Esophagus muscularis mucosa (tissue), 4 donors: ENCODE data around the gene ARHGEF10L. TPM values are rescaled to one million over a fixed set of nuclear protein-coding genes. Genes with fewer than 3 reads are reported as not detected.
"Not testable (repeated sequence)": the region's sequence is repeated elsewhere in the genome, so short reads cannot be mapped to it uniquely, and the experiment has no call there.

ENCODE experiments used
- DNase-seq: peaks from one replicate; pipeline ENCODE4 v3.0.0-alpha.2; 2017; ENCODE audit errors: extremely low spot score
- H3K27ac ChIP-seq, 4 donors: fragments of 200-600 bp; sonication (generic); replicated peaks in 1 of 4; 1 replicate in 3 of 4; 2 replicates in 1 of 4; pipeline ENCODE4 v1.5.1; 2016 to 2019; ENCODE audit warnings: mild to moderate bottlenecking in 1 of 4
- H3K27me3 ChIP-seq, 4 donors: fragments of 200-600 bp; sonication (generic); one replicate each; pipeline versions ENCODE4 v1.5.1 to v1.6.0; 2016 to 2019
- H3K36me3 ChIP-seq, 4 donors: fragments of 200-600 bp; sonication (generic); one replicate each; pipeline ENCODE4 v1.5.1; 2016 to 2019
- H3K4me1 ChIP-seq, 4 donors: fragments of 200-600 bp; sonication (generic); one replicate each; pipeline ENCODE4 v1.5.1; 2016 to 2019
- H3K4me3 ChIP-seq, 4 donors: fragments of 200-600 bp; sonication (generic); 1 replicate in 2 of 4; 2 replicates in 2 of 4; pipeline ENCODE4 v1.5.1; 2016 to 2019; ENCODE audit warnings: mild to moderate bottlenecking in 4 of 4, moderate library complexity in 1 of 4
- H3K9me3 ChIP-seq, 4 donors: fragments of 200-600 bp; sonication (generic); 1 replicate in 3 of 4; 2 replicates in 1 of 4; pipeline ENCODE4 v1.5.1; 2016 to 2019
- CTCF ChIP-seq, 3 experiments: fragments of 200-600 bp in 2 of 3; fragments of 450-650 bp in 1 of 3; sonication (generic) in 2 of 3; IDR thresholded peaks; one replicate each; pipeline ENCODE4 v1.5.1; 2017 to 2019; ENCODE audit warnings: antibody characterized with exemption in 3 of 3, mild to moderate bottlenecking in 2 of 3, moderate library complexity in 1 of 3
- EP300 ChIP-seq: sonication (generic); formaldehyde crosslinking; IDR thresholded peaks from one replicate; pipeline ENCODE4 v1.6.1; 2017; ENCODE audit warnings: antibody characterized with exemption
- POLR2A ChIP-seq: fragments of 450-650 bp; IDR thresholded peaks from one replicate; pipeline ENCODE4 v1.6.1; 2017; ENCODE audit warnings: antibody characterized with exemption, moderate library complexity, mild to moderate bottlenecking, low read depth
- POLR2AphosphoS5 ChIP-seq, 2 donors: sonication (generic); formaldehyde crosslinking; IDR thresholded peaks; one replicate each; pipeline ENCODE4 v1.6.1; 2017; ENCODE audit warnings: antibody characterized with exemption in 2 of 2
- WGBS: methylation state at CpG from one replicate; pipeline ENCODE4 v1.1.5; 2018; 5-methylcytosine and 5-hydroxymethylcytosine counted together
- intact Hi-C: fragments of 100-400 bp; cut with DNase I; formaldehyde crosslinking; loops from one replicate; pipeline ENCODE4 v1.15.1; 2023
- total RNA-seq, 4 donors: library from RNA; depleted of rRNA; stranded (reverse); fragments of >200 nt; gene quantifications; one replicate each; pipeline versions ENCODE4 v1.1.0 to v1.2.1, GENCODE V29; 2016

ARHGEF10L gene, protein sequence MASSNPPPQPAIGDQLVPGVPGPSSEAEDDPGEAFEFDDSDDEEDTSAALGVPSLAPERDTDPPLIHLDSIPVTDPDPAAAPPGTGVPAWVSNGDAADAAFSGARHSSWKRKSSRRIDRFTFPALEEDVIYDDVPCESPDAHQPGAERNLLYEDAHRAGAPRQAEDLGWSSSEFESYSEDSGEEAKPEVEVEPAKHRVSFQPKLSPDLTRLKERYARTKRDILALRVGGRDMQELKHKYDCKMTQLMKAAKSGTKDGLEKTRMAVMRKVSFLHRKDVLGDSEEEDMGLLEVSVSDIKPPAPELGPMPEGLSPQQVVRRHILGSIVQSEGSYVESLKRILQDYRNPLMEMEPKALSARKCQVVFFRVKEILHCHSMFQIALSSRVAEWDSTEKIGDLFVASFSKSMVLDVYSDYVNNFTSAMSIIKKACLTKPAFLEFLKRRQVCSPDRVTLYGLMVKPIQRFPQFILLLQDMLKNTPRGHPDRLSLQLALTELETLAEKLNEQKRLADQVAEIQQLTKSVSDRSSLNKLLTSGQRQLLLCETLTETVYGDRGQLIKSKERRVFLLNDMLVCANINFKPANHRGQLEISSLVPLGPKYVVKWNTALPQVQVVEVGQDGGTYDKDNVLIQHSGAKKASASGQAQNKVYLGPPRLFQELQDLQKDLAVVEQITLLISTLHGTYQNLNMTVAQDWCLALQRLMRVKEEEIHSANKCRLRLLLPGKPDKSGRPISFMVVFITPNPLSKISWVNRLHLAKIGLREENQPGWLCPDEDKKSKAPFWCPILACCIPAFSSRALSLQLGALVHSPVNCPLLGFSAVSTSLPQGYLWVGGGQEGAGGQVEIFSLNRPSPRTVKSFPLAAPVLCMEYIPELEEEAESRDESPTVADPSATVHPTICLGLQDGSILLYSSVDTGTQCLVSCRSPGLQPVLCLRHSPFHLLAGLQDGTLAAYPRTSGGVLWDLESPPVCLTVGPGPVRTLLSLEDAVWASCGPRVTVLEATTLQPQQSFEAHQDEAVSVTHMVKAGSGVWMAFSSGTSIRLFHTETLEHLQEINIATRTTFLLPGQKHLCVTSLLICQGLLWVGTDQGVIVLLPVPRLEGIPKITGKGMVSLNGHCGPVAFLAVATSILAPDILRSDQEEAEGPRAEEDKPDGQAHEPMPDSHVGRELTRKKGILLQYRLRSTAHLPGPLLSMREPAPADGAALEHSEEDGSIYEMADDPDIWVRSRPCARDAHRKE (N-terminal part only)
- total RNA-seq = 10 to 100 TPM; 46.6 to 93.0 (median 66.9) TPM

GRCh38 chr1:17539477-17540254, at the start of gene ARHGEF10L:
Gene ARHGEF10L (plus strand): TSS chr1:17539698. CDS start chr1:17580596, 40,898 bp downstream.
- TF ChIP-seq POLR2AphosphoS5 (IDR thresholded peaks at IDR 0.05) (no peak), CTCF (IDR thresholded peaks at IDR 0.05) (no peak), POLR2A (no peak), EP300 (no peak)
- intact Hi-C loops = no loop called here
- Histone ChIP-seq H3K4me3 (peak within 1 kb of the TSS; percentile 79 to 95 (median 88)), H3K36me3 (no peaks in the 10 kb centered on the region), H3K27ac (peak within 1 kb of the TSS; percentile 97 to 98 (median 97)), H3K27me3 (peaks cover 0 to 3% (median 0%) of the 10 kb centered on the region in 4 donors), H3K9me3 (no peaks in the 10 kb centered on the region), H3K4me1 (peaks cover 15 to 87% (median 80%) of the 10 kb centered on the region in 4 donors)
- 0% methylated on average over 30 of the region's 108 CpGs for WGBS
- DNase-seq = no peak

DNA sequence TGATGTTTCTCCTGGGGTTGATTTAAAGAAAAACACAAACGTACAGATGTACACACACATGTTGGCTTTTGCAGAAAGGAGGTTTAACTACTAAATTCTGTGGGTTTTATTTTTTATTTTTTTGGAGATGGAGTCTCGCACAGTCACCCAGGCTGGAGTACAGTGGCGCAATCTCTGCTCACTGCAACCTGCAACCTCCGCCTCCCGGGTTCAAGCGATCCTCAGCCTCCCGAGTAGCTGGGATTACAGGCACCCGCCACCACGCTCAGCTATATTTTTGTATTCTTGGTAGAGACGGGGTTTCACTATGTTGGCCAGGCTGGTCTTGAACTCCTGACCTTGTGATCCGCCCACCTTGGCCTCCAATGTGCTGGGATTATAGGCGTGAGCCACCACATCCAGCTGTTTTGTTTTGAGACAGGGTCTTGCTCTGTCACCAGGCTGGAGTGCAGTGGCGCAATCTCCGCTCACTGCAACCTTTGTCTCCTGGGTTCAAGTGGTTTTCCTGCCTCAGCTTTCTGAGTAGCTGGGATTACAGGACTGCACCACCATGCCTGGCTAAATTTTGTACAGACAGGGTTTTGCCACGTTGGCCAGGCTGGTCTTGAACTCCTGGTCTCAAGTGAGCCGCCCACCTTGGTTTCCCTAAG, 49.6 kb upstream of the ARHGEF10L start:
- not testable (repeated sequence) for H3K4me3 ChIP-seq, DNase-seq, H3K27ac ChIP-seq, H3K27me3 ChIP-seq, H3K9me3 ChIP-seq, H3K36me3 ChIP-seq, H3K4me1 ChIP-seq
- intact Hi-C loops = loop anchor here (5.0 to 10.0 kb wide), 4 partner anchors 68 to 1087 kb away; no protein-coding TSS in a partner anchor
- WGBS = 95% methylated on average over 16 of the region's 16 CpGs

- not testable (repeated sequence) for H3K36me3 ChIP-seq, H3K4me3 ChIP-seq, H3K9me3 ChIP-seq, H3K4me1 ChIP-seq, DNase-seq, H3K27me3 ChIP-seq, H3K27ac ChIP-seq
- intact Hi-C loops = loop anchor here (5.0 to 10.0 kb wide), 4 partner anchors 68 to 1087 kb away; no protein-coding TSS in a partner anchor
- 84% methylated on average over 6 of the region's 6 CpGs for WGBS
These were observed 48.8 kb upstream of the ARHGEF10L start for GRCh38 chr1:17490667-17491066.

DNA sequence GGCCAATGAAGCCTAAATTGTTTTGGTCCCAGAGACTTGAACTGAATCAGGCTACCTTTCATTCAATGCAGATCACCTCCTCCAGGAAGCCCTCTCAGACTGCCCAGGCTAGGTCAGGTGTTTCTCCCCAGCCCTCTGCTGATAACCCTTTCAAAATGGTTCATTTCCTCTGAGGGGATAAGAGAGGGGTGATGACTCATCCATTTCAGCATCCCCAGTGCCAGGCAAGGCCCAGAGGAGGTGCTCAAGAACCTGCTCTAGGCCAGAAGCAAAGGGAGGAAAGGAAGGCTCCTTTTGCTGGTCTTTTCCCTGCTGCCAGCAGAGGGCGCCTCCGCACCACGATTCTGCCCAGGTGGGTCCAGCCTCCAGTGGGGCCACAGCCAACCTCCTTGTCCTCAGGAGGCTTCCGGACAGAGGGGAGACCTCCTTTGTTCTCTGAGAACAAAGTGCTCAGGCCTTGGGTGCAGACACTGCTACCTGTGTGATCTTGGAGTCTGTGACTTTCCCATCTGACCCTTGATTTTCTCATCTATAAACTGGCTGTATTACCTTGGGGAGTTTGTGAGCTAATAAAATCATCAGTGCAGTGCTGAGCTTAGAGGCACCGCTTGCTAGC, 45.3 kb upstream of the ARHGEF10L start:
- H3K27ac ChIP-seq = no peak overlapping the region
- no peak overlapping the region for H3K4me3 ChIP-seq
- WGBS = 25% methylated on average over 4 of the region's 5 CpGs
- H3K4me1 ChIP-seq = no peaks in the 10 kb centered on the region
- H3K27me3 ChIP-seq = no peaks in the 10 kb centered on the region
- no peaks in the 10 kb centered on the region for H3K36me3 ChIP-seq
- peak; percentile 81 to 93 (median 83) for TF ChIP-seq CTCF (IDR thresholded peaks at IDR 0.05)
- peak in 1 of 2 donors; percentile 25 for TF ChIP-seq POLR2AphosphoS5 (IDR thresholded peaks at IDR 0.05)
- no peak for TF ChIP-seq POLR2A
- no peak for DNase-seq
- no peaks in the 10 kb centered on the region for H3K9me3 ChIP-seq
- intact Hi-C loops = loop anchor here (5.0 to 10.0 kb wide), 4 partner anchors 72 to 1083 kb away; no protein-coding TSS in a partner anchor
